GM19043 (cell line): ENCODE measurements around the gene AMZ1.
"Not testable (repeated sequence)": the region's sequence is repeated elsewhere in the genome, so short reads cannot be mapped to it uniquely, and the experiment has no call there.

Experiments used
- ATAC-seq: cut with Tn5 transposase; IDR thresholded peaks from one replicate; pipeline ENCODE4 v1.9.1; 2021; ENCODE audit warnings: low read depth; ENCODE audit not compliant: unreplicated experiment

The AMZ1 gene

GRCh38 chr7:2666588-2667250 is 21.3 kb upstream of the AMZ1 start:
- no peak for ATAC-seq

DNA sequence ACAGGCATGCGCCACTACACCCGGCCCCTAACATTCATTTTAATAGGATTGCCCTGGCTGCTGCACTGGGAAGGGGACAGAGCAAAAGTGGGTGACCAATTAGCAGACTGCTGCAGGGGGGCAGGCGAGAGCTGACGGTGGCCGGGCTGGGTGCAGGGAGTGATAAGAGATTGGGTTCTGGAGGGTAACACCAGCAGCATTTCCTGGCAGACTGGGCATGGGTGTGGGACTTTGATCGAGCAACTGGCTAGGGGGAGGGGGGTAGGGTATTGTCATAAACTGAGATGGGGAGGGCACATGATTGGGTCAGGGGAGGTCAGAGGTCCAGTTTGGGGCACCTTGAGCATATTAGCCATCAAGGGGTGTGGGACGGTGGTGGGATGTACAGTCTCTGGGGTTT is 20.2 kb upstream of the AMZ1 start:
- no peak for ATAC-seq

DNA sequence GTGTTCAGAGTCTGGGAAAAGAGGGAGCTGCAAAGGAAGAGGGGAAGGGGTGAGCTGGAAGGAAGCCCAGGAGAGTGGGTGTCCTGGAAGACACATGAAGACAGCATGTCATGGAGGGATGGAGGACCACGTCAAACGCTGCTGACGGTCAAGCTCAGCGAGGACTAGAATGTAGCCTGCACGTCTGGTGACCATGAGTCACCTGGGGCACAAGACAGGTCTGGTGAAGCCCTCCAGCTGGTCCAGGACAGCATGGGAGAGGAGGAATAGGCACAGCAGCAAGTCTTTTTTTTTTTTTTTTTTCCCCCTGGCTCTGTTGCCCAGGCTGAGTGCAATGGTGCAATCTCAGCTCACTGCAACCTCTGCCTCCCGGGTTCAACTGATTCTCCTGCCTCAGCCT is 19.6 kb upstream of the AMZ1 start:
- no peak for ATAC-seq

DNA sequence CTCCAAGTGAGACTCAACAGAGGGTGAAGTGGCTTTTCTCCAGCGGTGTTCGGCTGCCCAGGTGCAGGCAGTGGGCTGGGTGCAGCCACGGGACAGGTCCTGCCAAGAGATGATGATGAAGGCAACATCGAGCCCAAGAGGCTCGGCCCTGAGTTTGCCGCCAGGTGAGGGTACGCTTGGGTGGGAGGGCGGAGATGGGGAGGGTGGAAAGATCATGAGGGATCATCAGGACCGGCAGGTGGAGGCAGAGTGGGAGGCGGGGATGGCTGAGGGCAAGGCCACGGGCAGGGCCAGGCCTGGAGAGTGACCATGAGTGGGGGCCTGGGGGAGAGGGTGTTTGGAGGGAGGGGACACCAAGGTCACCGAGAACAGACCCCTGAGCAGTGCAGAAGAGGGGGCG is 17.8 kb upstream of the AMZ1 start:
- ATAC-seq: no peak

GRCh38 chr7:2670720-2671391 is 17.1 kb upstream of the AMZ1 start:
- no peak for ATAC-seq

DNA sequence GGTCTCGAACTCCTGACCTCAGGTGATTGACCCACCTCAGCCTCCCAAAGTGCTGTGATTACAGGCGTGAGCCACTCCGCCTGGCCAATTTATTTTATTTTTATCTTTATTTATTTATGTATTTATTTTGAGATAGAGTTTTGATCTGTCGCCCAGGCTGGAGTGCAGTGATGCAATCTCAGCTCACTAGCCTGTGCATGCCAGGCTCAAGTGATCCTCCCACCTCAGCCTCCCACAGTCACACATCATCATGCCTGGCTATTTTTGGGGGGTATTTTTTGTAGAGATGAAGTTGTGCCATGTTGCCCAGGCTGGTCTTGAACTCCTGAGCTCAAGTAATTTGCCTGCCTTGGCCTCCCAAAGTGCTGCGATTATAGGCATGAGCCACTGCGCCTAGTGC is 14.8 kb upstream of the AMZ1 start:
- ATAC-seq: not testable (repeated sequence)

DNA sequence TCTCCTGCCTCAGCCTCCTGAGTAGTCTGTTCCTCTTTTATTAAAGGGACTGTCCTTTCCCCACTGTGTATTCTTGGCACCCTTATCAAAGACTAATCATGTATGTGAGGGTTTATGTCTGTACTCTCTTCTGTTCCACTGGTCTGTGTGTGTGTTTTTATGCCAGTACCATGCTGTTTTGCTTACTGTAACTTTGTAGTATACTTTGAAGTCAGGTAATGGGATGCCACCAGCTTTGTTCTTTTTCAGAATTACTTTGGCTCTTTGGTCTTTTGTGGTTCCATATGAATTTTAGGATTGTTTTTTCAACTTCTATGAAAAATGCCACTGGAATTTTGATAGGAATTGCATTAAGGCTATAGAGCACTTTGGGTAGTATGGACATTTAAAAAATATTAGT is 14.1 kb upstream of the AMZ1 start:
- ATAC-seq: no peak

- ATAC-seq: no peak
Measured at GRCh38 chr7:2675256-2675764, 12.7 kb upstream of the AMZ1 start.

GRCh38 chr7:2676576-2676975 is 11.4 kb upstream of the AMZ1 start:
- ATAC-seq: not testable (repeated sequence)

DNA sequence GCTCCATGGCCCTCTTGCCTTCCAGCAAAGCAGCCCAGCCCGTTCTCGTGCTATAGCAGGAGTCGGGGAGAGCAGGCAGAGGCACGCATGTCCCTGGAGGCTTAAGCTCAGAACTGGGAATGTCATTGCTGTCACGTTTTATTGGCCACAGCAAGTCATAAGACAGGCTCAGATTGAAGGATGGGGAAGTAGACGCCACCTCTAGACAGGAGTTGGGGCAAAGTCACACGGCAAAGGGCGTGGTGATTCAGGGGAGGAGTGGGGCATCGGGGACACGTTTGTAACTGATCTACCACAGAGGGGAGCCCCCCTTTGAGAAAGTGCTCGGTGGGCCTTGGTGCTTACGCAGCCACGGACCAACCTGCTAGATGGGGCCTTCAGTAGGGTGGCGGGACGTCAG is 9.5 kb upstream of the AMZ1 start:
- ATAC-seq: not testable (repeated sequence)

GRCh38 chr7:2679135-2680127 is 8.6 kb upstream of the AMZ1 start:
- not testable (repeated sequence) for ATAC-seq

GRCh38 chr7:2680256-2680655 is 7.7 kb upstream of the AMZ1 start:
- ATAC-seq: no peak

GRCh38 chr7:2680792-2681490 is 7.1 kb upstream of the AMZ1 start:
- no peak for ATAC-seq

DNA sequence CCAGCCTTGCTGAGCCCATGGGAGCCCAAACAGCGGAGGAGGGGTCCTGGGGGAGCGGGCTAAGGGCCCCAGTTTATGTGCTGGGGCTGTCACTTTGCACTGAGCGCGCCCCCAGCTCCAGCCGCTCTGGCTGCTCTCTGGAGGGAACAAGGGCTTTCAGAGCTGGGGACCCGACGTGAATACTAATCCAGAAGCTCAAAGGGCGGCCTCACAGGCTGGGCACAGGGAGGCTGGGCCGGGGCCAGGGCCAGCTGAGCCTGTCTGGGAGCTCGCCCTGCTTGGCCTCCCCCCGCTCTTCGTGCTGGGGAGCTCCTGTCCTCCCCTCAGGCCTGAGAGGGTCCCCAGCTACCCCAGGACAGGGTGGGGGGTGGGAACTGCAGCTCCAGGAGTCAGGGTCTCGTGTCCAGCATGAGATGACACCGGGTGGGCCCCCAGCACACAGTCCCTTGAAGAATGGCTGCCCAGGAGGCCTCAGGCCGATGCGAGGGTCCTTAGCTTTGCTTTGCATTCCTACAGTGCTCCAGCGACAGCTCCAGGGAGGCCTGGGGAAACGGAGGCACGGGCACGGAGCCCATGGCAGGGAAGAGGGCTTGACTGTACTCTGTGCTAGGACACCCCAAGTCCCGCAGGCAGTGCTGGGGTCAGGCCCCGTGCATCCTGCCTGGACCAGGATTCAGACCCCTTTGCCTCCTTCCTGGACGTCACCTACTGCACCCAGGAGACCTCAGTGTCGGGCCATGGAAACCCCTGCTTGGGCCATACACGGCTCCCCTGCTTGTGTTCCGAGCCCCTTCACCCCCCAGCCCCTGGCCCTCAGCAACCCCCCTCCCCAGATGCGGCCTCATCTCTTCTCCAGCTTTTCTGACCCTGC is 5.8 kb upstream of the AMZ1 start:
- no peak for ATAC-seq

- no peak for ATAC-seq
Measured at GRCh38 chr7:2684501-2684900, 3.5 kb upstream of the AMZ1 start.

GRCh38 chr7:2686101-2686500 is 1.9 kb upstream of the AMZ1 start:
- no peak for ATAC-seq

- no peak for ATAC-seq
Measured at GRCh38 chr7:2687338-2687869, 598 bp upstream of the AMZ1 start.

- ATAC-seq: peak; percentile 85
Measured at GRCh38 chr7:2688409-2689342, 674 bp downstream of the AMZ1 start.
